ENCODE data around the gene ZNF219.

DNA sequence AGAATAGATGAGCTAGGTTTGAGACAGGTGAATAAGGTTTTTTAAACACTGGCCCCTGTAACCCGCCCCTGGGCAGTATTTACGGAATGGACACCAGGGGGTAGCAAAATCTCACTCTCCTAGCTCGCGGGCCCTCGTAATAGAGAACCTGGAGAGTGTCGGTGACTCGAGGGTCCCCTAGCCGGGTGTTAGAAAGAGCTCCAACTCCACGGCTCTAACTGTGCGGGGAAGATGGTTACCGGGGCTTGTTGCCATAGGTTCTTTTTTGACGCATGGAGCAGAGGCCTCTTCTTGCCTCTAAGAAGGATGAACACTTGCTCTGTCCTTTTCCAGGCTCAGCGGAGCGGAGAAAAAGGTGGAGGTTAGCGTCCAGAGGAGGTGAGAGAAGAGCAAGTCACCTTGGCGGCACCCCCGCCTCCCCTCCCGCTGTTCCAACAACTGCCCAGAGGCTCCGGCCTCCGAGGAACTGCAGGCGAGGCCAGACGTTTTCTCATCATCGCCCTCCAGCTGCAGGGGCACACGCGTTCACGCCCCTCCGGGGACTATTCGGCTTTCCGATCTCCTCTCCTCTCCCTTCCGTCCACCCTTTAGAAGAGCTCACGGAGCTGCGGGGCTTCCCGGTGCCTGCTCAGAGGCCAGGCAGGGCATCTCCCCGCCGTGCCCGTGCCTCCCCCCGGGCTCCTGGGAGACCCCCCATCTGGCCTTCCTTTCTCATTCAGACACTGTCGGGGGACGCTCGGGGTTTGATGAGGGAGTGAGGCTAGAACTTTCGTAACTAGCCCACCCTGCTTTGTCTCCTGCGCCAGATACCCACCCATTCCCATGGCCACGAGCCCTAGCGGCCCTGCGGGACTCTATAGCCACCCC is 29.7 kb downstream of the ZNF219 start:
- TF ChIP-seq, protein P1, sequence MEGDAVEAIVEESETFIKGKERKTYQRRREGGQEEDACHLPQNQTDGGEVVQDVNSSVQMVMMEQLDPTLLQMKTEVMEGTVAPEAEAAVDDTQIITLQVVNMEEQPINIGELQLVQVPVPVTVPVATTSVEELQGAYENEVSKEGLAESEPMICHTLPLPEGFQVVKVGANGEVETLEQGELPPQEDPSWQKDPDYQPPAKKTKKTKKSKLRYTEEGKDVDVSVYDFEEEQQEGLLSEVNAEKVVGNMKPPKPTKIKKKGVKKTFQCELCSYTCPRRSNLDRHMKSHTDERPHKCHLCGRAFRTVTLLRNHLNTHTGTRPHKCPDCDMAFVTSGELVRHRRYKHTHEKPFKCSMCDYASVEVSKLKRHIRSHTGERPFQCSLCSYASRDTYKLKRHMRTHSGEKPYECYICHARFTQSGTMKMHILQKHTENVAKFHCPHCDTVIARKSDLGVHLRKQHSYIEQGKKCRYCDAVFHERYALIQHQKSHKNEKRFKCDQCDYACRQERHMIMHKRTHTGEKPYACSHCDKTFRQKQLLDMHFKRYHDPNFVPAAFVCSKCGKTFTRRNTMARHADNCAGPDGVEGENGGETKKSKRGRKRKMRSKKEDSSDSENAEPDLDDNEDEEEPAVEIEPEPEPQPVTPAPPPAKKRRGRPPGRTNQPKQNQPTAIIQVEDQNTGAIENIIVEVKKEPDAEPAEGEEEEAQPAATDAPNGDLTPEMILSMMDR (IDR thresholded peaks at IDR 0.05; ENCODE audit: insufficient read depth, low read depth, low read length): peak; percentile 63
- TF ChIP-seq EZH2 (IDR thresholded peaks at IDR 0.05; ENCODE audit: insufficient read depth, low read length): no peak
